Nephron (organoid): ENCODE measurements around the gene VWA3B.

Experiments used
- H3K27ac Mint-ChIP-seq, 3 experiments: 2 replicates each; pipeline ENCODE4 v1.8.0; 2020; ENCODE audit warnings: mixed read lengths in 3 of 3, mild to moderate bottlenecking in 2 of 3, moderate library complexity in 1 of 3
- H3K27me3 Mint-ChIP-seq: 2 replicates; pipeline ENCODE4 v1.8.0; 2021; ENCODE audit warnings: low read depth, mild to moderate bottlenecking, moderate library complexity, mixed read lengths
- H3K36me3 Mint-ChIP-seq: 2 replicates; pipeline ENCODE4 v1.8.0; 2020; ENCODE audit warnings: low read depth, mixed read lengths
- H3K4me1 Mint-ChIP-seq: 2 replicates; pipeline ENCODE4 v1.8.0; 2020; ENCODE audit warnings: mixed read lengths
- H3K4me3 Mint-ChIP-seq, 3 experiments: 2 replicates each; pipeline ENCODE4 v1.8.0; 2020; ENCODE audit warnings: mild to moderate bottlenecking in 3 of 3, mixed read lengths in 3 of 3, moderate library complexity in 2 of 3
- H3K9me3 Mint-ChIP-seq: 2 replicates; pipeline ENCODE4 v1.8.0; 2020; ENCODE audit warnings: mixed read lengths
- CTCF ChIP-seq, 3 experiments: fragments of 200-600 bp; sonication (generic); IDR thresholded peaks; one replicate each; pipeline ENCODE4 v1.5.0; 2021; ENCODE audit warnings: antibody characterized with exemption in 3 of 3; ENCODE audit not compliant: unreplicated experiment in 3 of 3

The VWA3B gene

GRCh38 chr2:98233941-98234340 lies 147.0 kb downstream of the VWA3B start:
- H3K9me3 Mint-ChIP-seq: no peaks in the 10 kb centered on the region
- no peaks in the 10 kb centered on the region for H3K36me3 Mint-ChIP-seq
- peaks cover 13% of the 10 kb centered on the region for H3K27me3 Mint-ChIP-seq
- TF ChIP-seq CTCF (IDR thresholded peaks at IDR 0.05; ENCODE audit: unreplicated experiment in 3 of 3): no peak
- H3K4me1 Mint-ChIP-seq: no peaks in the 10 kb centered on the region
- H3K4me3 Mint-ChIP-seq: no peak overlapping the region
- H3K27ac Mint-ChIP-seq: no peak overlapping the region

- H3K36me3 Mint-ChIP-seq: no peaks in the 10 kb centered on the region
- no peak overlapping the region for H3K4me3 Mint-ChIP-seq
- peaks cover 13% of the 10 kb centered on the region for H3K27me3 Mint-ChIP-seq
- no peaks in the 10 kb centered on the region for H3K4me1 Mint-ChIP-seq
- TF ChIP-seq CTCF (IDR thresholded peaks at IDR 0.05; ENCODE audit: unreplicated experiment in 3 of 3): no peak
- H3K27ac Mint-ChIP-seq: no peak overlapping the region
- no peaks in the 10 kb centered on the region for H3K9me3 Mint-ChIP-seq
Observed at GRCh38 chr2:98234776-98235175, 147.8 kb downstream of the VWA3B start.

- Mint-ChIP-seq H3K27ac (no peak overlapping the region), H3K4me1 (no peaks in the 10 kb centered on the region), H3K27me3 (peaks cover 13% of the 10 kb centered on the region), H3K9me3 (no peaks in the 10 kb centered on the region), H3K4me3 (no peak overlapping the region), H3K36me3 (no peaks in the 10 kb centered on the region)
- no peak for TF ChIP-seq CTCF (IDR thresholded peaks at IDR 0.05; ENCODE audit: unreplicated experiment in 3 of 3)
Observed at GRCh38 chr2:98236935-98237334, 150.0 kb downstream of the VWA3B start.

- Mint-ChIP-seq H3K9me3 (no peaks in the 10 kb centered on the region), H3K36me3 (no peaks in the 10 kb centered on the region), H3K4me3 (no peak overlapping the region), H3K4me1 (no peaks in the 10 kb centered on the region), H3K27ac (no peak overlapping the region), H3K27me3 (peaks cover 4% of the 10 kb centered on the region)
- TF ChIP-seq CTCF (IDR thresholded peaks at IDR 0.05; ENCODE audit: unreplicated experiment in 3 of 3): no peak
Observed at GRCh38 chr2:98240786-98241398, 153.9 kb downstream of the VWA3B start.

GRCh38 chr2:98241592-98241991 lies 154.6 kb downstream of the VWA3B start:
- Mint-ChIP-seq H3K9me3 (no peaks in the 10 kb centered on the region), H3K27me3 (peaks cover 4% of the 10 kb centered on the region), H3K36me3 (no peaks in the 10 kb centered on the region), H3K4me1 (no peaks in the 10 kb centered on the region), H3K27ac (no peak overlapping the region), H3K4me3 (no peak overlapping the region)
- no peak for TF ChIP-seq CTCF (IDR thresholded peaks at IDR 0.05; ENCODE audit: unreplicated experiment in 3 of 3)

GRCh38 chr2:98242003-98242402 lies 155.0 kb downstream of the VWA3B start:
- Mint-ChIP-seq H3K27me3 (peaks cover 4% of the 10 kb centered on the region), H3K27ac (no peak overlapping the region), H3K9me3 (no peaks in the 10 kb centered on the region), H3K4me1 (no peaks in the 10 kb centered on the region), H3K4me3 (no peak overlapping the region), H3K36me3 (no peaks in the 10 kb centered on the region)
- no peak for TF ChIP-seq CTCF (IDR thresholded peaks at IDR 0.05; ENCODE audit: unreplicated experiment in 3 of 3)
